Measurements from ENCODE around the gene MS4A6E.

The MS4A6E gene

GRCh38 chr11:60371854-60372253, 44.8 kb downstream of the MS4A6E start:
- no peak for DNase-seq (ENCODE audit: low read depth in 1 of 2, low spot score in 1 of 2)

- DNase-seq (ENCODE audit: low read depth in 1 of 2, low spot score in 1 of 2), result no peak
Measured at GRCh38 chr11:60372767-60373166, 45.7 kb downstream of the MS4A6E start.

- DNase-seq (ENCODE audit: low read depth in 1 of 2, low spot score in 1 of 2), result no peak
Measured at GRCh38 chr11:60375316-60375715, 48.3 kb downstream of the MS4A6E start.

GRCh38 chr11:60376601-60377000, 49.5 kb downstream of the MS4A6E start:
- no peak for DNase-seq (ENCODE audit: low read depth in 1 of 2, low spot score in 1 of 2)

- DNase-seq (ENCODE audit: low read depth in 1 of 2, low spot score in 1 of 2), result no peak
Measured at GRCh38 chr11:60377401-60378136, 50.5 kb downstream of the MS4A6E start.

- DNase-seq (ENCODE audit: low read depth in 1 of 2, low spot score in 1 of 2), result no peak
Measured at GRCh38 chr11:60378354-60378753, 51.3 kb downstream of the MS4A6E start, which contains the start of gene MS4A7. MS4A7 (plus strand) TSS chr11:60378532; CDS start chr11:60383142, 4,610 bp downstream.

GRCh38 chr11:60389279-60389910, 62.3 kb downstream of the MS4A6E start:
- no peak for DNase-seq (ENCODE audit: low read depth in 1 of 2, low spot score in 1 of 2)

GRCh38 chr11:60390419-60390818, 63.4 kb downstream of the MS4A6E start:
- DNase-seq (ENCODE audit: low read depth in 1 of 2, low spot score in 1 of 2), result no peak
